GM20000 (cell line): ENCODE results near the gene ASCL5.

Experiments used
- DNase-seq: peaks from one replicate; pipeline ENCODE4 v3.0.0; 2012; ENCODE audit warnings: low spot score
- CTCF ChIP-seq: IDR thresholded peaks from 2 replicates; pipeline ENCODE4 v1.5.1; 2012; ENCODE audit warnings: mild to moderate bottlenecking, control low read depth; ENCODE audit errors: extremely low read depth, missing control alignments

The ASCL5 gene

DNA sequence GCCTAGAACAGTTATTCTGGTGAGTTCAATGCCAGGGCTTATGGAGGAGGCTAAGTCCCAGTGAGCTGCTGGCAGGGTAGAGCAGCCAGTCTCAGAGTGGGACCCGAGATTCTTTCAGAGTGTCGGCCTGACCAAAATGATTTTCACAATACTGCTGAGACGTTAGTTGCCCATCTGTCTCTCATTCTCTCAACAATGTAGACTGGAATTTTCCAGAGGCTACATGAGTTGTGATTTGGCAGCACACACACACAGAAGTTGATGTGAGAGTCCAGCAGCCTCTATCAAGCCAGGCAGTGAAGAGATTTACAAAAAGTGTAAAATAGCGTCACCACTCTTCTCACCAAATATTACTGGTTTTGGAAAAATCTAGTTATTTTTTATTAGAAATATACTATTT is 36.4 kb downstream of the ASCL5 start:
- no peak for TF ChIP-seq CTCF
- DNase-seq: no peak

DNA sequence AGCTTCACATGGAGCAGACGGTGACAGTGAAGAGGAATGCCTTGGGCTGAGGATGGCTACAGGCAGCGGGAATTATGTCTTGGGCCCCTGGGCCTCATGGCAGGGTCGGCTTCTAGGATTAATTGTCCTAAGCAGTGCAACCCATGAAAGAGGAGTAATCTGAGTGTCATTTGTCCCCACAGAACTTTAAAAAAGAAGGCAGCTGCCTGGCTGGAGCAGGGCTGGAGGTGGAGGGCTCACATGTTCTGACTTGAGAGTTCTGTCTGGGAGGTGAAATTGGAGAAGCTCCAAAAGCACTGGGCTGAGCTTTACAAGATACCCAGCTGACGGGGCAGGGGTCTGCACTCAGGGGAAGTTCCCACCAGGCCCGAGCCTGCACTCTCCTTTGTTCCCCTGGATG is 37.4 kb downstream of the ASCL5 start:
- TF ChIP-seq CTCF: no peak
- DNase-seq: no peak

- DNase-seq: no peak
Observed at GRCh38 chr1:201088901-201089525, 38.0 kb downstream of the ASCL5 start.

DNA sequence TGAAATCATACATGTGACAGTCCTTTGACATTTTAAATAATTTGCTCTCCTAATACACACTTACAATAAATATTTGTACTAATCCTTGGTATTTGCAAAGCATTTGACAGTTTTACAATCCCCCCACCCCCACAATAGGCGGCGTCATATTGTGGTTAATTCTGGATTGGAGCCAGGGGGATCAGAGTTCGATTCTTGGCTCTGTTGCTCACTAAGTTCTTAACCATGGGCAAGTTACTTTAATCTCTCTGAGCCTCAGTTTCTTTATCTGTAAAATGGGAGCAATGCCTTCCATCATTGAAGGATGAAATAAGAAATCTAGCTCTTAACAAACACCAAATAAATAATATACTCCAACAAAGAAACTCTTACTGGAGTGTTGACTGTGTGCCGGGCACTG is 38.6 kb downstream of the ASCL5 start:
- TF ChIP-seq CTCF: no peak
- DNase-seq: no peak

More at GRCh38 chr1:201088901-201089525, 38.0 kb downstream of the ASCL5 start:
- no peak for TF ChIP-seq CTCF

DNA sequence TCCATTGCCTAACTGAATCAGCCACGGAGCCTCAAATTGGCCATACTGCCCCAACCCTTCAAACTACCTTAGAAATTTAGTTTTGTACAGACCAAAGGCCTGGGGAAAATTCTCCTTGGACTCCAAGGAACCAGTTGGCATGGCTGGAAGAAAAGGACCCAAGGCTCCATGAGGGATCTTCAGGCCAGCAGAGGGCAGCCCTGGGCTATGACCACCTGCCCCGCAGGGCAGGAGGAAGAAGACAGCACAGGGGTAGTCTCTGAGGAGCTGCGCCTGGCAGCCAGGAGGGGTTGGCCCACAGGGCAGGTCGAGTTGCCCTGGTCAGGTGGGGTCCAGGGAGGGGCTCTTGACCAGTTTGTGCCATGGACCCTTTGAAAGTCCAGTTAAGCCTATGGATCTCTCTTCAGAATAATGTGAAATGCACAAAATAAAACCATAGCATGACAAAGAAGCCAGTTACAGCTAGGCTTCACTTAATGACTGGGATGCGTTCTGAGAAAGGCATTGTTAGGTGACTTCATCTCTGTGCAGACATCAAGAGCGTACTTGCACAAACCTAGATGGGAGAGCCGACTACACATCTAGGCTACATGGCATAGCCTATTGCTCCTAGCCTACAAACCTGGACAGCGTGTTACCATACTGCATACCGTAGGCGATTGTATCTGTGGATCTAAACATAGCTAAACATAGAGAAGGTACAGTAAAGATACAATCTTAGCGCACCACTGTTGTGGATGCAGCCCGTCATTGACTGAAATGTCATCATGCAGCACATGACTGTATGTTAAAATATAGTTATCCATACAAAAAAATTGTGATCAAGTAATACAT is 40.9 kb downstream of the ASCL5 start:
- DNase-seq: peak; percentile 77
- peak; percentile 40 for TF ChIP-seq CTCF

GRCh38 chr1:201084295-201084694 is 42.7 kb downstream of the ASCL5 start:
- TF ChIP-seq CTCF: no peak
- no peak for DNase-seq

DNA sequence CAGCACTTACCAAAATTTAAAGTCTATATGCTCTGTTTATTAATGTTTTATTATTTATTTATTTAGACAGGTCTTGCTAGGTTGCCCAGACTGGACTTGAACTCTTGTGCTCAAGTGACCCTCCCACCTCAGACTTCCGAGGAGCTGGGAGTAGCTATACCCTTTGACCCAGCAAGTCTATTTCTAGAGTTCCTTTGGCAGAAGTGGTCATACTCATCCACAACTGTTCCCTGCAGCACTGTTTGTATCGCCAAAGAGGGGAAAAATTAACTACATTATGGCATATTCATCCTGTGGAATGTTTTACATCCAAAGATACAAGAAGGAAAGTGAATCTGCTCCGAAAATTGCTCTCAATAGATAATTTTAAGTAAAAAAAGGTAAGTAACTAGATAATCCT is 43.2 kb downstream of the ASCL5 start:
- no peak for DNase-seq
- TF ChIP-seq CTCF: no peak
